Islet precursor cell (in vitro differentiated cells): ENCODE results near the gene BCAT1.
"Not testable (repeated sequence)": the region's sequence is repeated elsewhere in the genome, so short reads cannot be mapped to it uniquely, and the experiment has no call there.

Experiments used
- DNase-seq: peaks from one replicate; pipeline ENCODE4 v3.0.0-alpha.2; 2018

Gene BCAT1

GRCh38 chr12:24921251-24922038 lies 27.5 kb downstream of the BCAT1 start:
- DNase-seq: no peak

DNA sequence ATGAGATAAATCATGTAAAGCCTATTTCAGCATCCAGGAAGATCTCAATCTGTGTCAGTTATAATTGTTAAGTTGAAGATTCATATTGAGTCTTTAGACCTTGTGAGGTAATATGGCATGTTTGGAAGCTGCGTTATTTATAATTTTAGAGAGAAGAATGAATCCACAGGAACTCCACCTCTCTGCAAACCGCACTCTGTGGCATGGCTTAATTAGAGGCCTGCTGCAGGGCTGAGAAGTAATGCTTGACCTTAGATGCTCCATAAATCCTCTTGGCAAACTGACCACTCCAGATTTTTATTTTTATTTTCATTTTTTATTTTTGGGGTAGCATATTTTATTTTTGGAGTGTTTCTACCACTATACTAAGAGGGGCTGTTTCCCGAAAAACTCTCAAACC lies 28.8 kb downstream of the BCAT1 start:
- DNase-seq: no peak

- DNase-seq: no peak
Observed at GRCh38 chr12:24919346-24920001, 29.4 kb downstream of the BCAT1 start.

DNA sequence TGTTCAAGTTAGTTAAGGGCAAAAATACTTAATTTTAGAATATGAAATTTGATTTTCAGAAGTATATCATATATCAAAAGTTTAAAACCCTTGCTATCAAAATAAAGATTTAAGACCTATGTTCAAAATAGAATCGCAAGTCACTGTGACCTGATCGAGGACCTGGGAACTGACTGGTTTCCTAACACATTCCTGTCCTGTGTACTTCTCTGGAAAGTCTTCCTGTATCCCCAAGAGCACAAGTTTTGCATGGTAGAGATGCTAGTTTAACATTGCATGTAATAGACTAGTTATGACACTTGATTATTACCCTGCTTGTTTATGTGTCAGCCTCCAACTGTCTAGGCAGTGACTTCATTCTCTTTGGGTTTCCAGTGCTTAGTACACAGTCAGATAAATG lies 30.3 kb downstream of the BCAT1 start:
- DNase-seq: no peak

- no peak for DNase-seq
Observed at GRCh38 chr12:24915501-24915900, 33.4 kb downstream of the BCAT1 start.

DNA sequence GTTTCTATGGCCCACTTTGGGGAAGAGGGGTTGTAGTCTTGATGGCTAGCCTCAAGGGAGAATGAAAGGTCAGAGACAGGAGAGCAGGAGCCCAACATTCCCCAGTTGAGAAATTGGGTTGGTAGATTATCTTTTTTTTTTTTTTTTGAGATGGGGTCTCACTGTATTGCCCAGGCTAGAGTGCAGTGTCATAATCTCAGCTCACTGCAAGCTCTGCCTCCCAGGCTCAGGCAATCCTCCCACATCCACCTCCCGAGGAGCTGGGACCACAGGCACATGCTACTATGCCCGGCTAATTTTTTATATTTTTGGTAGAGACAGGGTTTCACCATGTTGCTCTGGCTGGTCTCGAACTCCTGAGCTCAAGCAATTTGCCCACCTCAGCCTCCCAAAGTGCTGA lies 34.9 kb downstream of the BCAT1 start:
- no peak for DNase-seq

DNA sequence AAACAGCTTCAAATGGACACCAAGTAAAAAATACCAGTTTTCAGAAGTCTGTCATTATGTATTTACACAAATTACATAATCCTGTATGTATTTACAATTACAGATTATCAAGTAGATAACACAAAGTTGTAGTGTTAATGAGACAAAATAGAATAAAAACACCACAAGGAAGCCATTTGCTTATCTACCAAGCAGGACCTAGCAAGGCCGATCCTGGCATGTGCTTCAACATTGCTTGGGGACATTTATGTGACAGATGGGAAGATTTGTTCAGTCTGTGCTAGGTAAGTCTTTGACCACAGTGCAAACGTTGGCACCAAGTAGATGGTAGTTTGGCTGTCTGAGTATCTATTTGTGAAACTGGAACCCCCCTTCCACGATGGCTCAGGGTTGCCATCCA lies 35.8 kb downstream of the BCAT1 start:
- DNase-seq: no peak

GRCh38 chr12:24911271-24911791 lies 37.6 kb downstream of the BCAT1 start:
- peak; percentile 74 for DNase-seq

DNA sequence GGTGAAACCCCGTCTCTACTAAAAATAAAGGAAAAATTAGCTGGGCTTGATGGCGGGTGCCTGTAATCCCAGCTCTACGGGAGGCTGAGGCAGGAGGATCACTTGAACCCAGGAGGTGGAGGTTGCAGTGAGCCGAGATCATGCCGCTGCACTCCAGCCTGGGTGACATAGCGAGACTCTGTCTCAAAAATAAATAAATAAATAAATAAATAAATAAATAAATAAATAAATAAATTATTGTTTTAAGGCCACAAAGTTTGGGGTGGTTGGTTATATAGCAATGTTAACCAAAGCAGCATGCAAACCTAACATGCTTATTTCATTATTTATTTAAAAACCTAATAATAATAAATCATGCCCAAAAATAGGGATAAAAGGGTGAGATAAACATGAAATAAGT lies 38.7 kb downstream of the BCAT1 start:
- DNase-seq: not testable (repeated sequence)

DNA sequence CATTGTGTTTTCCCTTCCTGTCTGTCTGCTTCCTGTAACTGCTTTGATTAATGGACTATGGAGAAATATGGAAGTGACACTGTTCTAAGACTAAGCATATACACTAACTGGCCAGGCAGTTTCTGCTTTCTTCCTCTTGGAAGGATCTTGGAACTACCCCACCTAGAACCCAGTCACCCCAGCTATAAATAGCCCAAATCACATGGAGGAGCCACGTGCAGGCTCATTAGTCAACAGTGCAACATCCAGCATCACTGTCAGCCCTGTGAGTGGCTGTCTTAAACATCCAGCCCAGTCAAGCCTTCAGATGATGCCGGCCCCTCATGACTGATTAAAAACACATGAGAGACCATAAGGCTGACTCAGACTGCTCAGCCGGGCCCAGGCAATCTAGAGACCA lies 39.2 kb downstream of the BCAT1 start:
- DNase-seq: peak; percentile 70

DNA sequence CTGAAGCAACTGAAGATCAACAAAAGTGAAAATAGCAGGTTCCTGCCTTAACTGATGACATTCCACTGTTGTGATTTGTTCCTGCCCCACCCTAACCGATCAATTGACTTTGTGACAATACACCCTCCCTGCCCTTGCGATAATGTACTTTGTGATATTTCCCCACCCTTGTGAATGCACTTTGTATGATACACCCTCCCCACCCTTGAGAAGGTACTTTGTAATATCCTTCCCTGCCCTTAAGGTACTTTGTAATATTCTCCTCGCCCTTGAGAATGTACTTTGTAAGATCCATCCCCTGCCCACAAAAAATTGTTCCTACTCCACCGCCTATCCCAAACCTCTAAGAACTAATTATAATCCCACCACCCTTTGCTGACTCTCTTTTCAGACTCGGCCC lies 41.4 kb downstream of the BCAT1 start:
- DNase-seq: no peak

GRCh38 chr12:24906141-24906540 lies 42.8 kb downstream of the BCAT1 start:
- DNase-seq: no peak

DNA sequence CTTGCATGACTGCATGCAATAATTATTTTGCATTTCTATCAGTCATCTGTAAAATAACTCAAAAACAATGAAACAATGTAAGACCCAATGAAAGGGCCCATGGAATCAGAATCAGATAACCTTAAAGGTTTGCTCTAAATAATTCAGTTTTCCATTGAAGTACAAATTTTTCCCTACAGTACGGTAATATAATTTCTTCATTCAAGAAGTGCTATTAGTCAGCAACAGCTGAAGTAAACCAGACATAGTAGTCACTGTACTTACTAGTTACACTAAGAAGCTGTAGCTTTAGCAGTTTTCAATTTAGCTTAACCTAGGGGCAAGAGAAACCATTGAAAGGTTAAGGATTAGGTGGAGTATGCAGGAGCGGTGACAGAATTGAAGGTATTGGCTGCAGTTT lies 43.5 kb downstream of the BCAT1 start:
- no peak for DNase-seq

- peak; percentile 71 for DNase-seq
Observed at GRCh38 chr12:24904871-24905270, 44.0 kb downstream of the BCAT1 start.

DNA sequence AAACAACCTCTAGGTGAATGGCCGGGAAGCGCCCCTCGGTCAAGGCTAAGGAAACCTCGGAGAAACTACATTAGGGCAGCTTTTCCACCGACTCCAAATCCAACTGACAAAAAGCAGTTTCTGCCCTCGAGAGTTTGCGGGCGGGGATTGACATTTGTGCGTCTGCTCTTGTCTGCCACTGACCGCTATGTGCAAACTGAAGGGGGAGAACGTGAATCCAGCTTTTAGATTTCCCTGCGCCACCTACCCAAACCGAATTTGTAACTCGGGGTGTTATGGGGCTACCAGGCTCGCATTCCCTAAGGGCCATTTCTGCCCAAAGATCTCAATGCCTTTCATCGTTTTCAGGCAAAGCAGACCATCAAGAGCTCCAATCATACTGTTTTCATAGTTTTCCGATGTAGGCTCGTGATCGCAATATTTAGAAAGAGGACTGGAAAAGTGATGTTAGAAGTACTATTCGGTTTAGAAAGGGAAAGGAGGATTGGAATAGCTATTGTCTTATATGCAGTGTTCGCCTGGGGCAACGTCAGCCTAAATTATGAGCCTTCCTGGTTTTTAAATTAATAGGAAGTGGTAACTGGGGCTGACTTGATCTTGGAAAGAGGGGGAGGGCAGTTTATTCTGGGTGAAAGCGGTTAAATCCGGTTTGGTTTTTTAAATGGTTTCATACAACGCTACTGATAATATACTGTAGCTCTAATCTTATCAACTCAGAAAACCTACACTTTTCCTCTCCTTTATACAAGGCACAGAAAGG lies 45.4 kb downstream of the BCAT1 start:
- DNase-seq: peak; percentile 70

- DNase-seq: peak; percentile 75
Observed at GRCh38 chr12:24902511-24903328, 46.2 kb downstream of the BCAT1 start.

DNA sequence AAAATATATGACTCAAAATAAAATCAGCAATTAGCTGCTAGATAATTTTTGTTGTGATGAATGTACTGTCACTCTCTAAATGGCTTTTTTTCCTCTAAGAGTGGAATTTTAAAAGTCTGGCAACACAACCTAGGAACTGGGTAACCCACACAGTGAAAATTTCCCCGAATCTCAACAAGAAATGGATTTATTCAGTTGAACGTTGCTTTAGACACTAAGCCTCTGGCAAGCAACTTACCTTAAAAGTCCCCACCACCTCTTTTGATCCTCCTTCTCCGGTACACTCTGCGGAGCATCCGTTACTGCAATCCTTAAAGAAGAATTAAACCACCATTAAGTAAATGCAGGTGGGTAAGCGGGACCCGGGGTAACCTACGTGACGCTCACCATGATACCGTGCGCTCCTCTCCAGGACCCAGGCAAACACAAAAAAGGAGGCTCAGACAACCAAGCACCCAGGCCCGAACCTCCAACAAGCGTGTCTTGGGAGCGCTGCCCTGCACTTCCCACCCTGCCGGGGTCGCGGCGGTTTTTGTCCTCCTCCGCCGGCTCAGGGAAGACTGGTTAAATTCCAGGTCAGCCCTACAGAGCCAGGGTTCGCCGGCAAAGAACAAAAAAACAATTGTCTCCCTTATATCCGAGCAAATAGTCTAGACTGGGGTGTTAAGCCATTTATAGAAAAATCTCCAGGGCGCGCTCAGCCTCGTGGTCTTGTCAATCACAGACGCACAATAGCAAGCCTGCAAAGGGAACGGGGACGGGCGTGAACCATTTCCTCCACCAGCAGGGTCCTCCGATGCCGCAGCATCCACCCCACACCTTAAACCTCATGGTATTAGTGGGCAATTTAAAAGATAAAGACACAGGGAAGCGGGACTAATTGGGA lies 47.1 kb downstream of the BCAT1 start:
- DNase-seq: peak; percentile 91

DNA sequence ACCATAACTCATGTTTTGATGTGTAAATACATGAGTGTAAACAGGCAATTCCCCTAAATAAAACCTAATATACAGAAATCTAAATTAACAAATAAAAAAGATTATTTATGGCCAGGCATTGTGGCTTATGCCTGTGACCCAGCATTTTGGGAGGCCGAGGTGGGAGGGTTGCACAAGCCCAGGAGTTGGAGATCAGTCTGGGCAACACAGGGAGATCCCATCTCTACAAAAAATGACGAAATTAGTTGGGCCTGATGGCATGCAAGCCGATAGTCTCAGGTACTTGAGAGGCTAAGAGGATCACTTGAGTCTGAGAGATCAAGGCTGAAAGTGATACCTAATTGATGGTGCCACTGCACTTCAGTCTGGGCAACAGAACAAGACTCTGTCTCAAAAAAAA lies 48.7 kb downstream of the BCAT1 start:
- no peak for DNase-seq

- DNase-seq: no peak
Observed at GRCh38 chr12:24899503-24900075, 49.3 kb downstream of the BCAT1 start.

DNA sequence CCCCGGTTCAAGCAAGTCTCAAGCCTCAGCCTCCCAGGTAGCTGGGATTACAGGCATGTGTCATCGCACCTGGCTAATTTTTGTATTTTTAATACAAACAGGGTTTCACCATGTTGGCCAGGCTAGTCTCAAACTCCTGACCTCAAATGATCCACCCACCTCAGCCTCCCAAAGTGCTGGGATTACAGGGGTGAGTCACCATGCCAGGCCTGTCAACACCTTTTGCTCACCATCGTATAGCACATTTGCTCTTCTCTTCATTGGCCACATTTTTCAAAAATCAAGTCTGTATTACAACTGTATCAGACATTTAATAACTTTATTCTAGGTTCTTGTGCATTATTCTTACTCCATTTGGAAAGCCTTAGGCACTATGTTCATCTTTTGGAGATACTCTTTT lies 50.3 kb downstream of the BCAT1 start:
- DNase-seq: no peak

DNA sequence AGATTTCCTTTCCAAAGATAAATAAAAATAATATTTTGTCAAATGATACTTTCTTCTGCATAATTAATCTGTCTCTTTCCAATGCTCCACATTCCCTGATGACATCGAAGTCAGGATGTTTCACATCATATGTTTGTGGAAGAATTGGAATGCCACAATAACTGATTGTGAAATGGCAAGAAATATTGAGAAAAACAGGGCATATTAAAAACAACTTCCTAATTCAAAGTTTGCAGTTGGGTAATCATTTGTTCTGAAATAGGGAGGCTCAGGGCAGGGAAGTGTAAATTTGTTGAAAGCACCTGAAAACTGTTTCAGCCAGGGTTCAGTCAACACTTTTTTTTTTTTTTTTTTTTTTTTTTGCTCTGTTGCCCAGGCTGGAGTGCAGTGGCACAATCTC lies 50.7 kb downstream of the BCAT1 start:
- no peak for DNase-seq
